NB4 (cell line): ENCODE results near the gene KRT39.

Experiments used
- MYC ChIP-seq: IDR thresholded peaks from 2 replicates; pipeline ENCODE4 v1.6.1; 2011; ENCODE audit warnings: low read depth, low read length
- POLR2A ChIP-seq: IDR thresholded peaks from 2 replicates; pipeline ENCODE4 v1.6.1; 2011; ENCODE audit warnings: mild to moderate bottlenecking; ENCODE audit not compliant: insufficient read length; ENCODE audit errors: extremely low read depth
- TF ChIP-seq, protein P1 (sequence below): IDR thresholded peaks from one replicate; pipeline ENCODE4 v1.5.1; 2012; ENCODE audit warnings: low read depth, low read length
- TF ChIP-seq, protein P2 (sequence below): IDR thresholded peaks from 2 replicates; pipeline ENCODE4 v1.6.1; 2011; ENCODE audit warnings: low read depth, low read length

DNA sequence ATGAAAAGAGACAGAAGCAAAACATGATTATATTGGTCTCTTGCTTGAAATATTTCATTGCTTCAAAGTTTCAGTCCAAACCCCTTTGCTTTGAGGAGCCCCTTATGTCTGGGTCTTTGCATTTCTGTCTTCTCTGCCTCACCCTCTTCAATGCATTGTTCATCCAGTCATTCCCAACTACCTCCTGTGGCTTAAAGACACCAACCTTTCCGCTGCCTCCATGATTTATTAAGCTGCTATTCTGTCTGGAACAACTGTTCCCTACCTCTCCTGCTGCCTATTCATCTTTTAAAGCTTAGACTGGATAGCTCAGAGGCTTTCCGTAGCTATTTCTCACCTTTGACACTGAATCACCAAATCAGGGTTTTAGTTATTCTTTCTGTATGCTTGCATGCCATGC is 30.6 kb upstream of the KRT39 start:
- TF ChIP-seq, protein P1, sequence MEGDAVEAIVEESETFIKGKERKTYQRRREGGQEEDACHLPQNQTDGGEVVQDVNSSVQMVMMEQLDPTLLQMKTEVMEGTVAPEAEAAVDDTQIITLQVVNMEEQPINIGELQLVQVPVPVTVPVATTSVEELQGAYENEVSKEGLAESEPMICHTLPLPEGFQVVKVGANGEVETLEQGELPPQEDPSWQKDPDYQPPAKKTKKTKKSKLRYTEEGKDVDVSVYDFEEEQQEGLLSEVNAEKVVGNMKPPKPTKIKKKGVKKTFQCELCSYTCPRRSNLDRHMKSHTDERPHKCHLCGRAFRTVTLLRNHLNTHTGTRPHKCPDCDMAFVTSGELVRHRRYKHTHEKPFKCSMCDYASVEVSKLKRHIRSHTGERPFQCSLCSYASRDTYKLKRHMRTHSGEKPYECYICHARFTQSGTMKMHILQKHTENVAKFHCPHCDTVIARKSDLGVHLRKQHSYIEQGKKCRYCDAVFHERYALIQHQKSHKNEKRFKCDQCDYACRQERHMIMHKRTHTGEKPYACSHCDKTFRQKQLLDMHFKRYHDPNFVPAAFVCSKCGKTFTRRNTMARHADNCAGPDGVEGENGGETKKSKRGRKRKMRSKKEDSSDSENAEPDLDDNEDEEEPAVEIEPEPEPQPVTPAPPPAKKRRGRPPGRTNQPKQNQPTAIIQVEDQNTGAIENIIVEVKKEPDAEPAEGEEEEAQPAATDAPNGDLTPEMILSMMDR = no peak
- TF ChIP-seq POLR2A (no peak), MYC (no peak)
- TF ChIP-seq, protein P2, sequence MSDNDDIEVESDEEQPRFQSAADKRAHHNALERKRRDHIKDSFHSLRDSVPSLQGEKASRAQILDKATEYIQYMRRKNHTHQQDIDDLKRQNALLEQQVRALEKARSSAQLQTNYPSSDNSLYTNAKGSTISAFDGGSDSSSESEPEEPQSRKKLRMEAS = no peak
